A549 (cell line): ENCODE data around the gene DYNC2H1.

Experiments
- CEBPB ChIP-seq, 2 experiments: fragments of >200 bp in 1 of 2; sonication (Bioruptor Twin) in 1 of 2; formaldehyde crosslinking in 1 of 2; IDR thresholded peaks; 2 replicates each; pipeline ENCODE4 v1.6.1; 2012 to 2016
- EP300 ChIP-seq, 2 experiments: fragments of >200 bp; sonication (Bioruptor Twin); formaldehyde crosslinking; IDR thresholded peaks; 2 replicates in 1 of 2; 3 replicates in 1 of 2; pipeline ENCODE4 v1.6.1; 2016 to 2017
- ESRRA ChIP-seq: fragments of 150-350 bp; IDR thresholded peaks from 2 replicates; pipeline ENCODE4 v1.6.1; 2014; ENCODE audit warnings: mild to moderate bottlenecking, low read length, borderline replicate concordance
- HOXB13 ChIP-seq: fragments of 250-450 bp; sonication (Bioruptor Pico); IDR thresholded peaks from 2 replicates; pipeline ENCODE4 v1.5.0; 2020; ENCODE audit warnings: low read depth, mild to moderate bottlenecking, moderate library complexity
- POLR2A ChIP-seq: IDR thresholded peaks from 2 replicates; pipeline ENCODE4 v1.6.1; 2012; ENCODE audit warnings: mild to moderate bottlenecking, low read length
- RCOR1 ChIP-seq: fragments of 150-350 bp; IDR thresholded peaks from 2 replicates; pipeline ENCODE4 v1.6.1; 2014; ENCODE audit warnings: antibody characterized with exemption, low read length, low read depth
- TF ChIP-seq, protein P1 (sequence below): fragments of 150-350 bp; IDR thresholded peaks from 2 replicates; pipeline ENCODE4 v1.6.1; 2014; ENCODE audit warnings: low read depth, mild to moderate bottlenecking, low read length
- TF ChIP-seq, protein P2 (sequence below): fragments of >200 bp; sonication (Bioruptor Twin); formaldehyde crosslinking; IDR thresholded peaks from 3 replicates; pipeline ENCODE4 v1.5.1; 2016
- TF ChIP-seq, protein P3 (sequence below): fragments of 200-600 bp; sonication (generic); IDR thresholded peaks from 2 replicates; pipeline ENCODE4 v1.6.1; 2016; ENCODE audit warnings: antibody characterized with exemption, mild to moderate bottlenecking, moderate library complexity
- TF ChIP-seq, protein P4 (sequence below): IDR thresholded peaks from 2 replicates; pipeline ENCODE4 v1.6.1; 2012

DNA sequence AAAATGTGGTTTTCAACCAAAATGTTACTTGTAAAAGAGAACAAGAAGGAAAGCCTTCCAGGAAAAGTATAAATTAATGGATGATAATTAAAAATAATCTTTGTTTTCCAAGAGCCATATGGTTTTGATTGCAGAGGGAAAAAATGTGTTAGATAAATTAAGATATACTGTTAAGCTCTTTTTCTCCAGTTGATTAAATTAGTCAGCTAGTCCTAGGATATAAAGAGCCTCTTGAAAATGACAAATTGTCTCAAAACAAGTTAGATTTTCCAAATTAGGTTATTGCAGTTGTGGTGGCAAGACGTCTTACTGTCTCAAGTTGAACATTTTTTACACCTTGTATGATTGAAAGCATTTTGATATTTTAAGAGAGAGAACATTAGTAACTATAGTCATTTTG is 110.9 kb downstream of the DYNC2H1 start:
- TF ChIP-seq, protein P1, sequence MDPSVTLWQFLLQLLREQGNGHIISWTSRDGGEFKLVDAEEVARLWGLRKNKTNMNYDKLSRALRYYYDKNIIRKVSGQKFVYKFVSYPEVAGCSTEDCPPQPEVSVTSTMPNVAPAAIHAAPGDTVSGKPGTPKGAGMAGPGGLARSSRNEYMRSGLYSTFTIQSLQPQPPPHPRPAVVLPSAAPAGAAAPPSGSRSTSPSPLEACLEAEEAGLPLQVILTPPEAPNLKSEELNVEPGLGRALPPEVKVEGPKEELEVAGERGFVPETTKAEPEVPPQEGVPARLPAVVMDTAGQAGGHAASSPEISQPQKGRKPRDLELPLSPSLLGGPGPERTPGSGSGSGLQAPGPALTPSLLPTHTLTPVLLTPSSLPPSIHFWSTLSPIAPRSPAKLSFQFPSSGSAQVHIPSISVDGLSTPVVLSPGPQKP: no peak
- TF ChIP-seq CEBPB (IDR thresholded peaks at IDR 0.05) (no peak), POLR2A (no peak), HOXB13 (CRISPR knock-in tag) (no peak), EP300 (IDR thresholded peaks at IDR 0.05) (no peak), ESRRA (no peak), RCOR1 (no peak)
- TF ChIP-seq, protein P2, sequence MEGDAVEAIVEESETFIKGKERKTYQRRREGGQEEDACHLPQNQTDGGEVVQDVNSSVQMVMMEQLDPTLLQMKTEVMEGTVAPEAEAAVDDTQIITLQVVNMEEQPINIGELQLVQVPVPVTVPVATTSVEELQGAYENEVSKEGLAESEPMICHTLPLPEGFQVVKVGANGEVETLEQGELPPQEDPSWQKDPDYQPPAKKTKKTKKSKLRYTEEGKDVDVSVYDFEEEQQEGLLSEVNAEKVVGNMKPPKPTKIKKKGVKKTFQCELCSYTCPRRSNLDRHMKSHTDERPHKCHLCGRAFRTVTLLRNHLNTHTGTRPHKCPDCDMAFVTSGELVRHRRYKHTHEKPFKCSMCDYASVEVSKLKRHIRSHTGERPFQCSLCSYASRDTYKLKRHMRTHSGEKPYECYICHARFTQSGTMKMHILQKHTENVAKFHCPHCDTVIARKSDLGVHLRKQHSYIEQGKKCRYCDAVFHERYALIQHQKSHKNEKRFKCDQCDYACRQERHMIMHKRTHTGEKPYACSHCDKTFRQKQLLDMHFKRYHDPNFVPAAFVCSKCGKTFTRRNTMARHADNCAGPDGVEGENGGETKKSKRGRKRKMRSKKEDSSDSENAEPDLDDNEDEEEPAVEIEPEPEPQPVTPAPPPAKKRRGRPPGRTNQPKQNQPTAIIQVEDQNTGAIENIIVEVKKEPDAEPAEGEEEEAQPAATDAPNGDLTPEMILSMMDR: no peak
- TF ChIP-seq, protein P3, sequence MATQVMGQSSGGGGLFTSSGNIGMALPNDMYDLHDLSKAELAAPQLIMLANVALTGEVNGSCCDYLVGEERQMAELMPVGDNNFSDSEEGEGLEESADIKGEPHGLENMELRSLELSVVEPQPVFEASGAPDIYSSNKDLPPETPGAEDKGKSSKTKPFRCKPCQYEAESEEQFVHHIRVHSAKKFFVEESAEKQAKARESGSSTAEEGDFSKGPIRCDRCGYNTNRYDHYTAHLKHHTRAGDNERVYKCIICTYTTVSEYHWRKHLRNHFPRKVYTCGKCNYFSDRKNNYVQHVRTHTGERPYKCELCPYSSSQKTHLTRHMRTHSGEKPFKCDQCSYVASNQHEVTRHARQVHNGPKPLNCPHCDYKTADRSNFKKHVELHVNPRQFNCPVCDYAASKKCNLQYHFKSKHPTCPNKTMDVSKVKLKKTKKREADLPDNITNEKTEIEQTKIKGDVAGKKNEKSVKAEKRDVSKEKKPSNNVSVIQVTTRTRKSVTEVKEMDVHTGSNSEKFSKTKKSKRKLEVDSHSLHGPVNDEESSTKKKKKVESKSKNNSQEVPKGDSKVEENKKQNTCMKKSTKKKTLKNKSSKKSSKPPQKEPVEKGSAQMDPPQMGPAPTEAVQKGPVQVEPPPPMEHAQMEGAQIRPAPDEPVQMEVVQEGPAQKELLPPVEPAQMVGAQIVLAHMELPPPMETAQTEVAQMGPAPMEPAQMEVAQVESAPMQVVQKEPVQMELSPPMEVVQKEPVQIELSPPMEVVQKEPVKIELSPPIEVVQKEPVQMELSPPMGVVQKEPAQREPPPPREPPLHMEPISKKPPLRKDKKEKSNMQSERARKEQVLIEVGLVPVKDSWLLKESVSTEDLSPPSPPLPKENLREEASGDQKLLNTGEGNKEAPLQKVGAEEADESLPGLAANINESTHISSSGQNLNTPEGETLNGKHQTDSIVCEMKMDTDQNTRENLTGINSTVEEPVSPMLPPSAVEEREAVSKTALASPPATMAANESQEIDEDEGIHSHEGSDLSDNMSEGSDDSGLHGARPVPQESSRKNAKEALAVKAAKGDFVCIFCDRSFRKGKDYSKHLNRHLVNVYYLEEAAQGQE: no peak
- TF ChIP-seq, protein P4, sequence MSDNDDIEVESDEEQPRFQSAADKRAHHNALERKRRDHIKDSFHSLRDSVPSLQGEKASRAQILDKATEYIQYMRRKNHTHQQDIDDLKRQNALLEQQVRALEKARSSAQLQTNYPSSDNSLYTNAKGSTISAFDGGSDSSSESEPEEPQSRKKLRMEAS: no peak
